HepG2 (cell line): ENCODE measurements around the gene RUNX2. TPM values are rescaled to one million over a fixed set of nuclear protein-coding genes. Genes with fewer than 3 reads are reported as not detected.

ENCODE experiments used
- ATAC-seq: fragments of 200-7000 bp; cut with Tn5 transposase; 3 replicates; pipeline ENCODE4 v1.9.1; 2020; ENCODE audit warnings: mild to moderate bottlenecking, moderate library complexity
- BruUV-seq: library from RNA; stranded (reverse); fragments of 400-500 nt; replicated peaks from 2 replicates; lab custom pipeline; 2021; lab: Mats Ljungman, UMichigan
- CTCF ChIA-PET: fragments of 300-600 bp; formaldehyde crosslinking; extraction: SDS; loops from one replicate; lab custom pipeline; 2021; ENCODE audit warnings: low total read pairs, inconsistent platforms, low intra/inter-chr PET ratio; lab: Yijun Ruan, JAX
- POLR2A ChIA-PET: fragments of 350-600 bp; sonication (Branson Sonifier 250); formaldehyde crosslinking; loops from one replicate; lab custom pipeline; 2020; ENCODE audit warnings: antibody characterized with exemption, inconsistent platforms; lab: Yijun Ruan, JAX
- DNase-seq: peaks from one replicate; pipeline ENCODE4 v3.0.0-alpha.2; 2015; ENCODE audit warnings: low spot score
- FAIRE-seq: peaks from 3 replicates; lab custom pipeline; 2011; peaks lifted over from hg19 to GRCh38; lab: Jason Lieb, UNC
- H2AFZ ChIP-seq: one replicate; pipeline ENCODE4 v1.6.1; 2011; ENCODE audit warnings: low read length, inconsistent platforms
- H3K27ac ChIP-seq: fragments of 300-600 bp; 3 replicates; pipeline ENCODE4 v1.8.0; 2011; ENCODE audit warnings: mixed run types, mild to moderate bottlenecking, mixed read lengths, low read length, inconsistent platforms; ENCODE audit not compliant: insufficient read depth; ENCODE audit errors: extremely low read length
- H3K27me3 ChIP-seq, 2 experiments: fragments of 200-600 bp in 1 of 2; 2 replicates in 1 of 2; 3 replicates in 1 of 2; pipeline versions ENCODE4 v1.6.0 to v1.8.0; 2011; ENCODE audit warnings: low read length in 2 of 2, mild to moderate bottlenecking in 2 of 2, moderate library complexity in 2 of 2, inconsistent platforms in 1 of 2; ENCODE audit not compliant: insufficient read depth in 2 of 2, control insufficient read depth in 1 of 2
- H3K36me3 ChIP-seq, 2 experiments: fragments of 200-600 bp in 1 of 2; replicated peaks in 1 of 2; 2 replicates in 1 of 2; 3 replicates in 1 of 2; pipeline versions ENCODE4 v1.5.1 to v1.8.0; 2011; ENCODE audit warnings: low read length in 2 of 2, inconsistent platforms in 1 of 2; ENCODE audit not compliant: insufficient read depth in 2 of 2, control insufficient read depth in 1 of 2
- H3K4me1 ChIP-seq: 2 replicates; pipeline ENCODE4 v1.5.1; 2012; ENCODE audit warnings: low read length, inconsistent platforms; ENCODE audit not compliant: insufficient read depth
- H3K4me2 ChIP-seq: 2 replicates; pipeline ENCODE4 v1.6.0; 2011; ENCODE audit warnings: low read depth, low read length, inconsistent platforms
- H3K4me3 ChIP-seq, 3 experiments: fragments of 200-600 bp in 1 of 3; sonication (generic), shearing (Covaris generic) in 1 of 3; replicated peaks in 1 of 3; 2 replicates each; pipeline ENCODE4 v1.5.1; 2011 to 2016; ENCODE audit warnings: low read length in 3 of 3, inconsistent platforms in 2 of 3, low read depth in 2 of 3, mild to moderate bottlenecking in 2 of 3, control low read depth in 1 of 3, mixed read lengths in 1 of 3; ENCODE audit not compliant: insufficient read depth in 1 of 3
- H3K79me2 ChIP-seq: one replicate; pipeline ENCODE4 v1.6.1; 2011; ENCODE audit warnings: low read length, inconsistent platforms; ENCODE audit not compliant: insufficient read depth
- H3K9ac ChIP-seq: 2 replicates; pipeline ENCODE4 v1.6.0; 2011; ENCODE audit warnings: mild to moderate bottlenecking, low read depth, low read length, inconsistent platforms; ENCODE audit not compliant: insufficient read depth
- H3K9me3 ChIP-seq: 2 replicates; pipeline ENCODE4 v1.5.1; 2012; ENCODE audit warnings: mild to moderate bottlenecking, low read length
- H4K20me1 ChIP-seq: 2 replicates; pipeline ENCODE4 v1.6.0; 2011; ENCODE audit warnings: inconsistent platforms, mild to moderate bottlenecking, low read length, moderate library complexity; ENCODE audit not compliant: insufficient read depth
- ARID2 ChIP-seq: sonication (generic); formaldehyde crosslinking; IDR thresholded peaks from 2 replicates; pipeline ENCODE4 v1.8.1; 2022; ENCODE audit warnings: mild to moderate bottlenecking, missing genetic modification reagents, borderline replicate concordance
- CBX2 ChIP-seq, 2 experiments: fragments of 200-600 bp in 1 of 2; sonication (generic); formaldehyde crosslinking in 1 of 2; IDR thresholded peaks; 2 replicates each; pipeline versions ENCODE4 v1.7.0 to v1.8.1; 2018 to 2022; ENCODE audit warnings: low read depth in 2 of 2, low read length in 1 of 2, mild to moderate bottlenecking in 1 of 2, missing genetic modification reagents in 1 of 2
- HES4 ChIP-seq: sonication (generic); formaldehyde crosslinking; IDR thresholded peaks from 2 replicates; pipeline ENCODE4 v1.9.0; 2021; ENCODE audit warnings: mild to moderate bottlenecking, missing genetic modification reagents, borderline replicate concordance
- MAFK ChIP-seq, 2 experiments: IDR thresholded peaks in 1 of 2; conservative IDR thresholded peaks in 1 of 2; 2 replicates each; pipeline ENCODE4 v1.6.1; 2011; ENCODE audit warnings: improper control_type of control experiment in 2 of 2, low read length in 2 of 2
- MTA1 ChIP-seq: sonication (generic); formaldehyde crosslinking; IDR thresholded peaks from 2 replicates; pipeline ENCODE4 v1.4.0; 2020; ENCODE audit warnings: missing genetic modification reagents, mild to moderate bottlenecking, borderline replicate concordance
- PPARG ChIP-seq: conservative IDR thresholded peaks from 2 replicates; pipeline ENCODE4 v1.6.1; 2016; ENCODE audit warnings: missing biosample characterization, missing genetic modification reagents
- SETDB1 ChIP-seq: sonication (generic); formaldehyde crosslinking; IDR thresholded peaks from 2 replicates; pipeline ENCODE4 v1.5.1; 2020; ENCODE audit warnings: missing genetic modification reagents, mild to moderate bottlenecking, borderline replicate concordance
- SIX4 ChIP-seq: sonication (generic); formaldehyde crosslinking; IDR thresholded peaks from 2 replicates; pipeline ENCODE4 v1.4.0; 2020; ENCODE audit warnings: missing genetic modification reagents
- SRSF9 ChIP-seq: fragments of 200-400 bp; formaldehyde crosslinking; IDR thresholded peaks from 2 replicates; pipeline ENCODE4 v1.6.1; 2018; ENCODE audit warnings: borderline replicate concordance, mild to moderate bottlenecking, low read depth, low read length; ENCODE audit not compliant: insufficient read depth, poor library complexity, severe bottlenecking
- ZNF572 ChIP-seq: sonication (generic); formaldehyde crosslinking; IDR thresholded peaks from 2 replicates; pipeline ENCODE4 v1.5.1; 2020; ENCODE audit warnings: mild to moderate bottlenecking, missing genetic modification reagents
- WGBS: methylation state at CpG from one replicate; pipeline ENCODE4 v1.1.6; 2017; ENCODE audit warnings: low lambda C conversion rate; 5-methylcytosine and 5-hydroxymethylcytosine counted together
- in situ Hi-C: cut with HindIII; loops from 2 replicates; pipeline ENCODE4 v1.10.0; 2017; ENCODE audit warnings: low pct_unique_long_range_greater_than_20kb; ENCODE audit not compliant: extremely low pct_ligation_motif_present
- intact Hi-C: fragments of 100-400 bp; cut with micrococcal nuclease; formaldehyde crosslinking; loops from one replicate; pipeline ENCODE4 v1.10.0; 2022; ENCODE audit not compliant: unreplicated experiment
- polyA plus RNA-seq, 8 experiments: library from polyadenylated mRNA; depleted of rRNA in 3 of 8; stranded (reverse) in 7 of 8; unstranded in 1 of 8; fragments of >200 nt; fragmentation: Illumina TruSeq in 4 of 8; extraction: Trizol in 4 of 8; gene quantifications; 2 replicates each; pipeline versions ENCODE4 v1.2.1 to v1.2.3, GENCODE V29; 2011 to 2016; ENCODE audit warnings: low read depth in 4 of 8, missing spikeins in 1 of 8, mixed read lengths in 1 of 8; ENCODE audit not compliant: insufficient read depth in 1 of 8
- total RNA-seq, 5 experiments: library from RNA; depleted of rRNA; stranded (reverse); fragments of >200 nt; fragmentation: Illumina TruSeq; extraction: Trizol; gene quantifications; 2 replicates each; pipeline ENCODE4 v1.2.3, GENCODE V29; 2016; ENCODE audit warnings: low read depth in 1 of 5

The RUNX2 gene
- total and polyA plus RNA-seq, 2 of the 13 experiments (the other 11 are each of a cell fraction or from before 2014, with no cell fraction given), result not detected

DNA sequence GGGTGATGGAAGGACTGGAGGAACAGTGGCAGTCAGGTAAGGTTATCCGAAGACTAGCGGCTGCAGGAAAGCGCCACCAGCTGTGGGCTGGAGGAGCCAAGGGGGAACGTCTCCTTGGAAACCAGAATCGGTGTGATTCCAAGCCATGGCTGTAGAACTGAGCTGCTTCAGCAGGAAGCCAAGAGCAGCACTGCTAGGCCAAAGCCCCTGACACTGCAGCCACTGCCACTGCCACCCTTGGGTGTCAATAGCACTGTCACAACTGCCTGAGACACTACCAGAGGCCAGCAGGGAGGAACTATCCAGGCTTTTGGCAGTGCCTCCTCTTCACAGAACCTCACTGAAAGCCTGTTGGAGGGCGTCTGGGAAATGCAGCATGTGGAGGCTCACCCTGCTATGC is 339.2 kb downstream of the RUNX2 start:
- Histone ChIP-seq H3K4me2 (no peak overlapping the region), H3K27ac (no peak overlapping the region), H3K4me1 (no peaks in the 10 kb centered on the region), H3K79me2 (no peaks in the 10 kb centered on the region), H2AFZ (no peak overlapping the region), H3K27me3 (peaks cover 8 to 26% of the 10 kb centered on the region in 2 experiments; a peak in 4 of 5 replicates), H3K36me3 (no peaks in the 10 kb centered on the region), H3K9ac (no peak overlapping the region), H4K20me1 (no peaks in the 10 kb centered on the region), H3K4me3 (no peak overlapping the region), H3K9me3 (no peaks in the 10 kb centered on the region)
- intact Hi-C loops, result no loop called here
- DNase-seq (no peak), FAIRE-seq (no peak), ATAC-seq (no peak)
- POLR2A ChIA-PET, result no interaction called here
- WGBS, result 60% methylated on average over 6 of the region's 6 CpGs
- no TSS peak for BruUV-seq
- TF ChIP-seq HES4 (CRISPR knock-in tag) (no peak), ZNF572 (no peak), SETDB1 (no peak), ARID2 (no peak), CBX2 (IDR thresholded peaks at IDR 0.05; ENCODE audit: low read depth, low read length) (no peak), CBX2 (CRISPR knock-in tag; IDR thresholded peaks at IDR 0.05; ENCODE audit: low read depth) (no peak), SRSF9 (no peak), MAFK (conservative IDR thresholded peaks at IDR 0.05 in 1 of 2, IDR thresholded peaks at IDR 0.05 in 1 of 2; ENCODE audit: low read length in 2 of 2) (no peak), PPARG (CRISPR knock-in tag) (no peak), SIX4 (CRISPR knock-in tag) (no peak), MTA1 (CRISPR knock-in tag) (no peak)
- CTCF ChIA-PET, result no interaction called here
- in situ Hi-C loops, result no loop called here
